GM19238 (cell line): Measurements from ENCODE around the gene HIP1R.
"Not testable (repeated sequence)": the region's sequence is repeated elsewhere in the genome, so short reads cannot be mapped to it uniquely, and the experiment has no call there.

Source experiments
- DNase-seq: peaks from one replicate; pipeline ENCODE4 v3.0.0; 2011; ENCODE audit warnings: low spot score; ENCODE audit not compliant: insufficient read length

Gene HIP1R

GRCh38 chr12:122892724-122893123, 57.5 kb downstream of the HIP1R start:
- DNase-seq: not testable (repeated sequence)

- DNase-seq: no peak
Observed at GRCh38 chr12:122893208-122894153, 58.2 kb downstream of the HIP1R start.

- DNase-seq: no peak
Observed at GRCh38 chr12:122894193-122895121, 59.2 kb downstream of the HIP1R start.

GRCh38 chr12:122895320-122895703, 60.1 kb downstream of the HIP1R start:
- DNase-seq: no peak

GRCh38 chr12:122895704-122896636, 60.7 kb downstream of the HIP1R start, which contains the start of gene VPS37B:
Gene VPS37B (minus strand): TSS chr12:122896124. CDS start chr12:122896062, 62 bp downstream.
- peak; percentile 72 for DNase-seq

- no peak for DNase-seq
Observed at GRCh38 chr12:122896662-122897061, 61.4 kb downstream of the HIP1R start.

- DNase-seq: no peak
Observed at GRCh38 chr12:122899887-122900286, 64.6 kb downstream of the HIP1R start.

- no peak for DNase-seq
Observed at GRCh38 chr12:122902854-122903692, 67.8 kb downstream of the HIP1R start.

GRCh38 chr12:122903693-122904034, 68.4 kb downstream of the HIP1R start:
- DNase-seq: no peak

GRCh38 chr12:122905258-122905657, 70.0 kb downstream of the HIP1R start:
- not testable (repeated sequence) for DNase-seq

- no peak for DNase-seq
Observed at GRCh38 chr12:122908915-122909314, 73.7 kb downstream of the HIP1R start.

GRCh38 chr12:122909442-122910288, 74.4 kb downstream of the HIP1R start:
- DNase-seq: no peak
